Panc1 (cell line): ENCODE measurements around the gene PPP2R5A. TPM values are rescaled to one million over a fixed set of nuclear protein-coding genes. Genes with fewer than 3 reads are reported as not detected.

Experiments used
- ATAC-seq: fragments of 200-7000 bp; cut with Tn5 transposase; 2 replicates; pipeline ENCODE4 v1.9.1; 2020; ENCODE audit warnings: mild to moderate bottlenecking, moderate library complexity
- BruUV-seq: library from RNA; stranded (reverse); fragments of 400-500 nt; replicated peaks from 2 replicates; lab custom pipeline; 2021; lab: Mats Ljungman, UMichigan
- CTCF ChIA-PET: fragments of 300-600 bp; sonication (Branson Sonifier 250); formaldehyde crosslinking; loops from one replicate; lab custom pipeline; 2022; ENCODE audit warnings: antibody characterized with exemption; lab: Charles Lee
- POLR2A ChIA-PET: fragments of 300-600 bp; sonication (Branson Sonifier 250); formaldehyde crosslinking; loops from one replicate; lab custom pipeline; 2022; ENCODE audit warnings: antibody characterized with exemption; lab: Charles Lee
- DNase-seq: peaks from one replicate; pipeline ENCODE4 v3.0.0-alpha.2; 2010; ENCODE audit warnings: low read depth, low spot score
- H3K27ac ChIP-seq: 2 replicates; pipeline ENCODE4 v1.5.1; 2011; ENCODE audit warnings: mild to moderate bottlenecking, low read length, inconsistent platforms
- H3K27me3 ChIP-seq: fragments of 200-500 bp; sonication (Bioruptor generic); 2 replicates; pipeline ENCODE4 v1.6.0; 2014; ENCODE audit warnings: low read length, inconsistent platforms; ENCODE audit not compliant: control insufficient read depth, insufficient read depth
- H3K36me3 ChIP-seq: fragments of 200-500 bp; sonication (Bioruptor generic); 2 replicates; pipeline ENCODE4 v1.5.1; 2014; ENCODE audit warnings: inconsistent platforms, mild to moderate bottlenecking, low read length, moderate library complexity; ENCODE audit not compliant: control insufficient read depth, insufficient read depth
- H3K4me1 ChIP-seq: 2 replicates; pipeline ENCODE4 v1.5.1; 2011; ENCODE audit warnings: inconsistent platforms, mild to moderate bottlenecking, low read length, moderate library complexity; ENCODE audit not compliant: control insufficient read depth, insufficient read depth
- H3K4me3 ChIP-seq, 2 experiments: 2 replicates each; pipeline ENCODE4 v1.5.1; 2011 to 2012; ENCODE audit warnings: low read depth in 2 of 2, low read length in 2 of 2, mild to moderate bottlenecking in 2 of 2, inconsistent platforms in 1 of 2, moderate library complexity in 1 of 2
- H3K9me3 ChIP-seq: fragments of 200-500 bp; sonication (Bioruptor generic); 2 replicates; pipeline ENCODE4 v1.5.1; 2014; ENCODE audit warnings: low read depth, mild to moderate bottlenecking, inconsistent platforms, low read length, moderate library complexity; ENCODE audit not compliant: control insufficient read depth, insufficient read depth
- POLR2AphosphoS5 ChIP-seq: IDR thresholded peaks from 2 replicates; pipeline ENCODE4 v1.6.1; 2012; ENCODE audit warnings: mild to moderate bottlenecking, low read depth, low read length, moderate library complexity
- REST ChIP-seq, 2 experiments: IDR thresholded peaks; 2 replicates each; pipeline ENCODE4 v1.6.1; 2011 to 2012; ENCODE audit warnings: low read depth in 2 of 2, control low read depth in 1 of 2, low read length in 1 of 2, mild to moderate bottlenecking in 1 of 2, moderate library complexity in 1 of 2; ENCODE audit not compliant: insufficient read depth in 1 of 2
- SIN3A ChIP-seq: IDR thresholded peaks from 2 replicates; pipeline ENCODE4 v1.6.1; 2012; ENCODE audit warnings: low read depth, mild to moderate bottlenecking, low read length, moderate library complexity, borderline replicate concordance; ENCODE audit not compliant: insufficient read depth
- TCF7L2 ChIP-seq: IDR thresholded peaks from 2 replicates; pipeline ENCODE4 v1.6.1; 2011; ENCODE audit warnings: mild to moderate bottlenecking, low read depth, low read length, inconsistent platforms
- in situ Hi-C: cut with HindIII; loops from 2 replicates; pipeline ENCODE4 v1.10.0; 2016; ENCODE audit warnings: low sequenced_read_pairs, low pct_unique_long_range_greater_than_20kb
- intact Hi-C: fragments of 100-400 bp; cut with micrococcal nuclease; formaldehyde crosslinking; loops from one replicate; pipeline ENCODE4 v1.10.0; 2022; ENCODE audit not compliant: unreplicated experiment
- total RNA-seq: library from RNA; stranded (reverse); gene quantifications from one replicate; pipeline ENCODE4 v1.2.1, GENCODE V29; 2021; ENCODE audit not compliant: unreplicated experiment
- TF ChIP-seq, protein P1 (sequence below): fragments of 450-650 bp; IDR thresholded peaks from 2 replicates; pipeline ENCODE4 v1.5.1; 2017; ENCODE audit warnings: mild to moderate bottlenecking

PPP2R5A gene
- total RNA-seq, 1 experiment from 2014 or later = 44.3 TPM

DNA sequence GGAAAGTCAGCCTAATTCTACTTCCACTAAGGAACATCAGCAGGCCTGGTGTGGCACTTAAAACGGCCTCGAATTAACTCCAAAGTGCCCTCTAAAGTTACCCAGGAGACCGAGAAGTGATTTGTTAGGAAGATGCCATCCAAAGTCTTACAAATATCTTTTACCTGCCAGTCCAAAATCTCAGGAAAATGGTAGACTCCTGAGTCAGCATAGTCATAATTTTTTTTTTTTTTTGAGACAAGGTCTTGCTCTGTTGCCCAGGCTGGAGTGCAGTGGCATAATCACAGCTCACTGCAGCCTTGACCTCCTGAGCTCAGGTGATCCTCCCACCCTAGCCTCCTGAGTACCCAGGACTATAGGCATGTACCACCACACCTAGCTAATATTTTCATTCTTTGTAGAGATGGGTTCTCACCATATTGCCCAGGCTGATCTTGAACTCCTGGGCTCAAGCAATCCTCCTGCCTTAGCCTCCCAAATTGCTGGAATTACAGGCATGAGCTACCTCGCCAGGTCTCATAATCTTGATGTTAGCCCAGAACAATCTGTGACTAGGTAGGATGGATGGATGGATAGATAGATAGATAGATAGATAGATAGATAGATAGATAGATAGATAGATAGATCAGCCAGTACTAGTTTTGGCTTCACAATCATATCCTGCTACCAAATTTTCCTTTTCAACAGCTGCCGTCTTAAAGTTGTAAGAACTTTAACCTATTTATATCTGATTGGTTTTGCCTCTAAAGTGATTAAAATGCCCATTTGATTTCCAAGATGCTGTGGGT, 25.3 kb upstream of the PPP2R5A start:
- ChIA-PET POLR2A (no interaction called here), CTCF (no interaction called here)
- intact Hi-C loops (no loop called here), in situ Hi-C loops (no loop called here)
- no peak overlapping the region for H3K4me3 ChIP-seq
- ATAC-seq = no peak
- no peak for DNase-seq
- H3K9me3 ChIP-seq = no peaks in the 10 kb centered on the region
- no peaks in the 10 kb centered on the region; the same call in 1 of the 2 replicates for H3K36me3 ChIP-seq
- no peaks in the 10 kb centered on the region; the same call in 1 of the 2 replicates for H3K27me3 ChIP-seq
- no TSS peak for BruUV-seq
- H3K27ac ChIP-seq = no peak overlapping the region
- H3K4me1 ChIP-seq = no peaks in the 10 kb centered on the region
- TF ChIP-seq SIN3A (no peak), TCF7L2 (no peak), REST (IDR thresholded peaks at IDR 0.05; ENCODE audit: insufficient read depth in 1 of 2, low read depth in 2 of 2, low read length in 1 of 2) (no peak), POLR2AphosphoS5 (no peak)
- TF ChIP-seq, protein P1, sequence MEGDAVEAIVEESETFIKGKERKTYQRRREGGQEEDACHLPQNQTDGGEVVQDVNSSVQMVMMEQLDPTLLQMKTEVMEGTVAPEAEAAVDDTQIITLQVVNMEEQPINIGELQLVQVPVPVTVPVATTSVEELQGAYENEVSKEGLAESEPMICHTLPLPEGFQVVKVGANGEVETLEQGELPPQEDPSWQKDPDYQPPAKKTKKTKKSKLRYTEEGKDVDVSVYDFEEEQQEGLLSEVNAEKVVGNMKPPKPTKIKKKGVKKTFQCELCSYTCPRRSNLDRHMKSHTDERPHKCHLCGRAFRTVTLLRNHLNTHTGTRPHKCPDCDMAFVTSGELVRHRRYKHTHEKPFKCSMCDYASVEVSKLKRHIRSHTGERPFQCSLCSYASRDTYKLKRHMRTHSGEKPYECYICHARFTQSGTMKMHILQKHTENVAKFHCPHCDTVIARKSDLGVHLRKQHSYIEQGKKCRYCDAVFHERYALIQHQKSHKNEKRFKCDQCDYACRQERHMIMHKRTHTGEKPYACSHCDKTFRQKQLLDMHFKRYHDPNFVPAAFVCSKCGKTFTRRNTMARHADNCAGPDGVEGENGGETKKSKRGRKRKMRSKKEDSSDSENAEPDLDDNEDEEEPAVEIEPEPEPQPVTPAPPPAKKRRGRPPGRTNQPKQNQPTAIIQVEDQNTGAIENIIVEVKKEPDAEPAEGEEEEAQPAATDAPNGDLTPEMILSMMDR = no peak

DNA sequence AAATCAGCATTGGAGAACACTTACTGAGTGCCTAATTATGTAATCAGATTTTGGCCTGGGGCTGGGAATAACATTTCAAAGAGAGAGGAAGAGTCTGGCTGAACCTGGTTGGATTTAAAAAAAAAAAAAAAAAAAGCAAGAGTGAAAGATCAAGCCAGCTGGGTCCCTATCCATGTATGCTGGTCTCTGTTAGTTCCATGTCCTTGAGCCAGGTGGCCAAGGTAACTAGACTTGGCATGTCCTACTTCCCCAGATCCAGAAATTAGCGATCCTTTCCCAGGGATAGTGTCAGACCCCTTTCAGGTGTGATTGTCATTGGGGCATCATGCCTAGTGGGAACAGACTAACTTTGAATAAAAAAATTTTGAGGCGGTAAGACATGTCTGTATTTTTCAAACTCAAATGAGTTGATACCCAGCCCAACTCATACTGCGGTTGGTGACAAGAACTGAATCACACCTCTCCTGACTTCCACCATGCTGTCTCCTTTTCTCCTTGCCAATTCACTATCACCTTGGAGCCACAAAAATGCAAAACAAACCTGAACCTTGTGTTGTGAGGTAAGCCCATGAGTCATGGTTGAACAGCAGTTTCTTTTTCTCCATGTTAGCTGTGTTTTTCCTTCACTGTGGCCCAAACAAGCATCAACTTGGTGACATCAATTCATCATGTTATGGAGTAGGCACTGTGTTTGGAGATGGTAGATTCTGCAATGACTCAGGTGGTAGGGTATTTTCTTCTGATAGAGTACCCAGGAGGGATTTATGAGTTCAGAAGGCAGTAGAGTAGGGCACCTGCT, 24.5 kb upstream of the PPP2R5A start:
- ChIA-PET POLR2A (no interaction called here), CTCF (no interaction called here)
- Histone ChIP-seq H3K27ac (no peak overlapping the region), H3K36me3 (no peaks in the 10 kb centered on the region; the same call in 1 of the 2 replicates), H3K27me3 (no peaks in the 10 kb centered on the region; the same call in 1 of the 2 replicates), H3K4me3 (no peak overlapping the region), H3K4me1 (no peaks in the 10 kb centered on the region), H3K9me3 (no peaks in the 10 kb centered on the region)
- TF ChIP-seq SIN3A (no peak), TCF7L2 (no peak), REST (IDR thresholded peaks at IDR 0.05; ENCODE audit: insufficient read depth in 1 of 2, low read depth in 2 of 2, low read length in 1 of 2) (no peak), POLR2AphosphoS5 (no peak)
- TF ChIP-seq, protein P1 = no peak
- ATAC-seq (no peak), DNase-seq (no peak)
- no TSS peak for BruUV-seq
- intact Hi-C loops (no loop called here), in situ Hi-C loops (no loop called here)
